ENCODE results near the gene STX3.
"Not testable (repeated sequence)": the region's sequence is repeated elsewhere in the genome, so short reads cannot be mapped to it uniquely, and the experiment has no call there.

STX3 gene

DNA sequence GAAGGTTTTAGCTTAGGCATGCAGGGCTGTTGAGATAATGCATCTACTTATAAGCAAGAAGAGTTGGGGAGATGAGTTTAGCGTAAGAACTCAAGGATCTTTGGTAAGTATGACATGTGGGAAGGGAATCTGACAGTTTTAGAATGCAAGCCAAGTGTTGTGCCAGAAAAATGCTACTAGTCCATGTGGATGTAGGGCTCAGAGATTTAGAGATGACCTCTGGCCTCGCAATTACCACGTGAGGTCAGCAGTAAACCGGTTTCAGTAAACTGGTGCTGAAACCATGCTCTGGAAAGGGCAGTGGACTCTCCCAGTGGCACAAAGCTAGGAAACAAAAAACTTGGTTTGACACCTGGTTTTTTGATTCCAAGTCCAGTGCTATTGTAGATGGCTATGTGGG is 36.5 kb downstream of the STX3 start:
- no peak for DNase-seq (ENCODE audit: low read depth)

DNA sequence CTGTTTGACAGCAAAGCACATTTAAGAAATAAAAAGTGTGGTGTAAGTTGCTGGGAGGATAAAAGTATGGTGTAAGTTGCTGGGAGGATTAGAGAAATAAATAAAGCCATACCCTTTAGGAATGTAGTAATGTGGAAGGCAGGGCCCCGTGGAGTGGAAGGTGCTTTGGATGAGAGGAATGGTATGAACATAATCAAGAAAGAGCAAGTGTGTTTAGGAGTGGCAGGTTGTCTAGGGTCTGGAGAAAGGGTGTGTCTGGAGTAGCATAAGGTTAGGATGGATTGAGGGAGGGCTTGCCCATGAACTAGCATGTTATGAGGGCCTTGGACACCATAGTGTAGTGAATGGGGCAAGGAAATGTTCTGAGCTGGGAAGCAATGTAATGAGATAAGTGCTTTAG is 37.3 kb downstream of the STX3 start:
- no peak for DNase-seq (ENCODE audit: low read depth)

DNA sequence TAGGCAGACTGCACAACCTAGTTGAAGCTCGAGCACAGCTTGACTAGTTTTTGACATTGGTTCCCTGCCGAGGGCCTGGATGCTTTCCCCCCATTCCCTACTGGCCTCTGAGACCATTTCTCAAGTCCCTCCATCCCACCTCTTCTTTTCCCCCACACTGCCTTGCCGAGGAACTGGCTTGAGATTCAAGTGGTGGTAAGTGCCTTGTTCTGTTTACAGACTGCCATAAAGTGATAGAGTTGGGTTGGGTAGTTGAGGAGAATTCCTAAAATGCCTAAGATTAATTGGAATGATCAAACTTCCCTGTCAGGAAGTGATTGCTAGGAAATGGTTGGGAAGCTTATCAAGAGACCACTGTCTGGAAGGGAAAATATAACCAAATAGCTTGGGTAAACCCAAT is 39.2 kb downstream of the STX3 start:
- no peak for DNase-seq (ENCODE audit: low read depth)

DNA sequence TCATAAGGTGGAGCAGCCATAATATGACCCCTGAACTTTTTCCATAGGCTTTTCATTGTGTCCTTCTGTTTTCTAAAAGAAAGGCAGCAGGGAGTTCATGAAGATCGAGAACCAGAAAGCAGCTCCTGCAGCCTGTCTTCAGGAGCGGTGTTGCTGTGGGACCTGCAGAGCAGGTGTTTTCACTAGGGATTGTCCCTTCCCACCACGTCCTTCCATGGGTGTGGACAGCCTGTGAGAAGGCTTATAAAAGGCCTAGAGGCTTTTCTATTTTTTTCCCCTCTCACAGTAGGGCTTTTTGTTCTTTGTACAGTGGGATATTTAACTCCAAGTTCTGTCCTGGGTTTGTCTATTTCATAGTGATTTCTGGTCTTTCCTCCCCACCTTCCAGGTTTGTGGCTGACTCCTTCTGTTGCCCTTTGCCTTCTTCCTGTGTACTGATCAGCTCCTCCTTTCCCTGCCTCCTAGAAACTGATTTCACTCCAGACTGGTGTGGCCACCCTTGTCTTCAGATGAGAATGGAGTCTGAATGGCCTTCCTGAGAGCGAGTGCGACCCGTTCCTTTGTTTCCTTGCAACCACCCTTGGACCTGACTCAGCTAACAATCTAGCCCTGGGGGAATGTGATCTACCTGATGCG is 45.3 kb downstream of the STX3 start:
- DNase-seq (ENCODE audit: low read depth): no peak

DNA sequence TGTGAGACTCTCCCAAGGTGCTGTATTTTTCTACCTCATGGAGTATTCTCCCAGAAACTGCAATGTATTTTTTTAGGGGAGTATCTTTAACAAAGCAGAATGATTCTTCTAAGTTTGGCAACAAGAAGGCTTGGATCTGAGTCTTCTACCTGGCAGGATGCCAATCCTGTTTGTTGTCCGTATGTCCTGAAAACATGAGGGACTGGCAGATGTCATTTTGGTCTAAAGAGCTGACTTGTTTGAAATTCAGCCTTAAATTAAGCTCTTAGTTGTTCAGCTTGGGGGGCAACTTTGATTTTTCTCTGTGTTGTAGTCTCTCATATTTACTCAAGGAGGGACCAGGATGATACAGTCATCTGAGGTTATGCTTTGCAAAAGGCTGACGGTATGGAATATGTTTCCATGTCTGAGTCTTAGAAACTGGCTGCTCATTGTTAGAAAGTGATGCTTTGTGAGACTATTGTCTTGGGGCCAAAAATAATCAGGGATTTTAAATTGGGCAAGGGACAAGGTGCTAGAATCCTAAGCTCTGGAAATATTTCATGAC is 46.1 kb downstream of the STX3 start:
- no peak for DNase-seq (ENCODE audit: low read depth)

DNA sequence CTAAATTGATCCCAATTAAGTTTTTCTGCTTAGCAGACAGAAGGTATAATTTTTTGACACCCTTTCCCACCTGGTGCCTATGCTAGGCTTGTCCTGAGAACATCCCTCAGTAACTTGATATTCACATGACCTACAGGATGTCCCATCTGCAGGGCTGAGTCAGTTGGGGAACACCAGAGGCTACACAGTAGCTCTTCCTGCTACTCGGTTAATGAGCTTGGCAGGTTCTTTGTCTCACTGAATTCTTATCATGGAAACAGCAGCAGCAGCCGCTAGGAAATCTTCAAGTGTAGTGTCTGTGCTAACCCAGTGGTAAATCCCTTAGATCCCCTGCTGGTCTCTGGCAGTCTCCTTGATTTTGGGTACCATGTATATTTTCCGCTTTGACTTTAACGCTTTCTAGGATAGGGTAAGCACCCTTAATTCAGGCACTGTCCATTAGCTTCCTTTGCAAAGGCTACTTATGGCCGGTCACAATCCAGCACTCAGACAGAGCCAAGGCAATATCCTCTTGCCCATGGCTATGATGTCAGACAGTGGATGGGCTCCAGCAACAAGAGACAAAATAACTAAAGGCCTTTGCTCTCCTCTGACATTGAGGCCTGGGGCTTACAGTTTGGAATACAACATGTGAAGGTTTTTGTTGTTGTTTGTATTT is 46.9 kb downstream of the STX3 start:
- DNase-seq (ENCODE audit: low read depth): no peak

DNA sequence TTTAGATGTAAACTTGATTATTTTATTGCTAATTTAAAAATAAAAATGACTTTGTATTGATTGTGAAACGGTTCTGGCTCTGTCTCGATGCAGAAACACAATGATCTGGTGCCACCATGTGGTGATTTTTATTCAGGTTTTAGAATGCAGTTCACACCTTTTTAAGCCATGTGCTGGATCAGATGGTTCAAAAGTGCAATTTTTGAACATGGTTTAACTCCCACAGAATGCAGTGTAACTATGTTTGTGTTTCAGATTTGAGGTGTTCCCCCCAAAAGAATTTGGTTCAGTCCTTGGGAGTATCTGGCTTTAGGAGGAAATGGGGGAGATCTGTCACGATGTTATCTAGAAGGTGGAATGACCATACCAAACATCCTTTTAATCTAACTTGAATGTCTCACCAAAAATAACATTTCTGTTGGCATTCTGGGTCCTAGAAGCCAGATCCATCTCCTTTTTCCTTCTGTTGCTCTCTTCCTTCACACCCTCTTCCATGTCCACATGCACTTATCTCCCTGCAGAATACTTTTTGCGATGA is 47.5 kb downstream of the STX3 start:
- no peak for DNase-seq (ENCODE audit: low read depth)

DNA sequence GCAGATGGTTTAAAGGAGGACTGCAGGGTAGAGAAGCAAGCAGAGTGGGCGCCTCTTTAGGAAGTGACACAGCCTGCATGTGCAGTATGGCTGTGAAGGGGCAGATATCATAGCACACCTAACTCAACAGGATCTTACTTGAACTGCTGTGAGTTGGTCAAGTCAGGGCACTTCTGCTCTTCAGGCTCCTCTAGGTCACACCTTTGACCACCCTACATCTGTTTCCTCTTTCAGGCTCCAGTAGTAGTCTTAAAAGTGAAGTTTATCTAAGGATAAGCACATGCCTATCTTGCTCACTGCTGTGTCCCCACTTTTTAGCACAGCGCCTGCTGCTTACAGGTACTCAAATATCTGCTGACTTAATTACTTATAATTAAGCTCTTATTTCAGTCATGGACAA is 48.9 kb downstream of the STX3 start:
- DNase-seq (ENCODE audit: low read depth): no peak

DNA sequence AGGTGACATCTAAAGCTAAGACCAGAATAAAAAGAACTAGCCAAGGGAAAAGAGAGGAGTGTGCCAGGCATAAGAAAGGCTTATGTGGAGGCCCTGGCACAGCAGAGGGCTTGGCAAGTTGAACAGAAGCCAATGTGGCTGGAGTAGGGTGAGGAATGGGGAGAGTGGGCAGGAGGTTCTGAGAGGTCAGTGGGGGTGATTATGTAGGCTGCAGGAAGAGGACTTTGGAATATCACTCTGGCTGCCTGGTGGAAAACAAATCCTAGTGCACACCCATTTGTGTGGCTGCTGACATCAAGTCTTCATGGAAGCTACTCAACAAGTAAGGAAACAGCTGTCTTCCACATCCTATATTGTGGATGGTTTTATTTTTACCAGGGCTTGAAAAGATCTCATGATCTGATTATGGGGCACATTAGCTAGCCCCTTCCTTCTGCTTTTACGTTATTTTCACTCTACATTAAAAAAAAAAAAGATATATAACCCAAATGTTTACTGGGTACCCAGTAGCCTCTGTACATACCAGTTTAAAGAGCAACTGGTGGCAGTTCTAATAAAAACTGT is 52.0 kb downstream of the STX3 start:
- no peak for DNase-seq (ENCODE audit: low read depth)

DNA sequence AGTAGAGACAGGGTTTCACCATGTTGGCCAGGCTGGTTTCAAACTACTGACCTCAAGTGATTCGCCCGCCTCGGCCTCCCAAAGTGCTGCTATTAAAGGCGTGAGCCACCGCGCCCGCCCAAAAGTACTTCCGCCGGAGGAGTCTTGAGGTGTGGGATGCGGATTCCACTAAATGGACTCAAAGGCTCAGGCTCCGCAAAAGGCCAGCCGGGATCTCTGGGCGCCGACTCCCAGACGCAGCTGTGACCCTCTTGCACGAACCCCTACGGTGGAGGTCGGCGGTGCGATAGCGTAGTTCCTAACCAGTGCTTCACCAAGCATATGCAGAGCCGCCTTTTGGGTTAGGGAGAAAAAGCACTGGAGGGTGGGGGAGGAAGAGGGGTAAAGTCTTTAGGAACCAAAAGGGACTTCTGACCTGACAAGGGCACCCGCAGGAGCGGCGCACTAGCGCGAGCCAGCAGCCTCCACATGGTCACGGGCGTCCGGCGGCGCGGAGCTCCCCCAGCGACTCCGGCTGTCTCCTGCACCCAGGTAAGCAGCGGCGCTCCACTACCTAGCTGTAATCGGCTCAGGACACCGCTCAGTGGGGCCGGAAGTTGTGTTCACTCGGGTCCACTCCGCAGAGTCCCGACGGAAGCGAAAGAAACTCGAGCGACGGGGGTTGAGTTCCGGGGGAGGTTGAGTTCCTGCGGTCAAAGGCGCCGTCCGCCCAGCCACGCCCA is 55.2 kb downstream of the STX3 start, which contains the start of gene MRPL16:
Gene MRPL16 (minus strand): TSS at position 590 of the 722 bp plus-strand sequence. CDS start 120 bp downstream, at position 470.
- DNase-seq (ENCODE audit: low read depth): peak; percentile 77

DNA sequence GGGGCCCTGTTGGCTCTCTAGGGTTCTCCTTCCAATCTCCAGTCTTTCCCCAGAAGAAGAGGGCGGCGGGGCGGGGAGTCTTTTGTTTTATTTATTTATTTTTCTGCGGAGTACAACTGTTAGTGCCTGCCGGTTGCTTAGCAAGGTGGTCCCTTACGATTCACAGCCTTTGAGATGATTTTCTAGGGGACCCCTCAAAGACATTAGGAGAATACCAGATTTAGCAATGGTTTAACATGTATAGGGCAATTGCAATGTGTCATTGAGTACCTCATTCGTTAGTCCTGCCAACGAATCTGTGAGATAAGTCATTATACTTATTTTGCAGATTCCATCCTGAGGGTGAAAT is 55.7 kb downstream of the STX3 start:
- no peak for DNase-seq (ENCODE audit: low read depth)

DNA sequence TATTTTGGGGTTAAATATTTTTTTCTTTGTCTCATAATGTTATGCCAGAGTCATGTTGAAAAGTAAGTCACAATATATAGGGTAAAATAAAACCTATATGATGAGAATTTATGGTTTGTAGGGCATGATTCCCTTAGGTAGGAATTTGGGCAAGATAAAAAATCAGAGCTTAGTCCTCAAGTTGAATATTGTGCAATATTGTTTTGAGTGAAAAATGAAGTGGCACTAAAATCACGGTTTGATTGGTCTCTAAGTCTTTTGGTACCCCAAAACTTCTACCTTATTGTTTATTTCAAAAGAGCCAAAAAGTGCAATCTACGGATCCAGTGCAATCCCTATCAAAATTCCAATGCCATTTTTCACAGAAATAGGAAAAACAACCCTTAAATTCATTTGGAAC is 57.0 kb downstream of the STX3 start:
- no peak for DNase-seq (ENCODE audit: low read depth)

DNA sequence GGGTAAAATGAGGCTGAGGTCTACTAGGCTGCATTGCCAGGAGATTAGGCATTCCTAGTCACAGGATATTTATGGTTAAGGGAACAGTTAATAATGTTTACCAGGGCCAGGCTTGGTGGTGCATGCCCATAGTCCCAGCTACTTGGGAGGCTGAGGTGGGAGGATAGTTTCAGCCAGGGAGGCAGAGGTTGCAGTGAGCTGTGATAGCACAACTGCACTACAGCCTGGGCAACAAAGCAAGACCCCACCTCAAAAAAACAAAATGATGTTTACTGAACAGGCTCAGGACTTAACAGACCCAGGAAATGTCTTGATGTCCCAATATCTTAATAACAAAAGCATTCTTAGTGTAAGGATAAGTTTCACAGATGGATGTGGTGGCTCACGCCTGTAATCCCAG is 58.2 kb downstream of the STX3 start:
- no peak for DNase-seq (ENCODE audit: low read depth)

DNA sequence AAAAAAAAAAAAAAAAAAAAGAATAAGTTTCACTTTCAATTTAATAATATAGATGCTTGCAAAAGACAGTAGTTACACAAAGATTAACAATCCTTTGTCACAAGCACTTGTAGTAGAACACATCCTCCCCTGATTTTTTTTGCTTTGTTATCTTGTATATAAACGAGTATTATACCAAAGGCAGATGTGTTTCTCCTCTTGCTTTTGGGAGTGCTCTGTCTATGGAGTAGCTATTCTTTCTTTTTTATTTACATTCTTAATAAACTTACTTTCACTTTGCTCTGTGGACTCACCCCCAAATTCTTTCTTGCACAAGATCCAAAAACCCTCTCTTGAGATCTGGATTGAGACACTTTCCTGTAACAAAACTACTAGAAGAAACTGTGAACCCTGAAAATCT is 58.8 kb downstream of the STX3 start:
- no peak for DNase-seq (ENCODE audit: low read depth)

DNA sequence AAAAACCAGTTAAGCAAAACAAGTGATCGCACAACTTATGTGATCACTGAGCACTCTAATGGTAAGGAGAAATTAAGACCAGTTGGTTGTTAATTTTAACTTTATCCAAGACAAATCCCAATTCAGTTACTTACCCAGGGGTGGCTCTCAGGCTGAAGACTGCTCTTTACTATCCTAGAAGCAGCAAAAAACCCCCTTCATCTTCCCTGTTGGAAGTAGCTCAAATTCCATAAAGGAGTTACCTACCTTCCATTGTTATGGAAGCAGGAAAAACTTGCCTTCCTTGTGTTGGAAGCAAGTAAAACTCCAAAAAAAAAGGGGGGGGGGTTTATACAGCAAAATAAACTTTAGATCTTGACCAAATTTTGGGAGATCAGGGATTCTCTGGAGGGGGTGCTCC is 60.6 kb downstream of the STX3 start:
- no peak for DNase-seq (ENCODE audit: low read depth)

DNA sequence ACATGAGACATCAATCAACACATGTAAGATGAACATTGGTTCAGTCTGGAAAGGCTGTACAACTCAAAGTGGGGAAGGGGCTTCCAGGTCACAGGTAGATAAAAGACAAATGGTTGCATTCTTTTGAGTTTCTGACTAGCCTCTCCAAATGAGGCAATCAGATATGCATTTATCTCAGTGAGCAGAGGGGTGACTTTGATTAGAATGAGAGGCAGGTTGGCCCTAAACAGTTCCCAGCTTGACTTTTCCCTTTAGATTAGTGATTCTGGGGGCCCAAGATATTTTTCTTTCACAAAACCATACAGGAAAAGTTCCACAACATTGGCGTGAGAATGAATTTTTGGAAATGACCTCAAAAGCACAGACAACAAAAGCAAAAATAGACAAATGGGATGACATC is 61.3 kb downstream of the STX3 start:
- DNase-seq (ENCODE audit: low read depth): not testable (repeated sequence)

DNA sequence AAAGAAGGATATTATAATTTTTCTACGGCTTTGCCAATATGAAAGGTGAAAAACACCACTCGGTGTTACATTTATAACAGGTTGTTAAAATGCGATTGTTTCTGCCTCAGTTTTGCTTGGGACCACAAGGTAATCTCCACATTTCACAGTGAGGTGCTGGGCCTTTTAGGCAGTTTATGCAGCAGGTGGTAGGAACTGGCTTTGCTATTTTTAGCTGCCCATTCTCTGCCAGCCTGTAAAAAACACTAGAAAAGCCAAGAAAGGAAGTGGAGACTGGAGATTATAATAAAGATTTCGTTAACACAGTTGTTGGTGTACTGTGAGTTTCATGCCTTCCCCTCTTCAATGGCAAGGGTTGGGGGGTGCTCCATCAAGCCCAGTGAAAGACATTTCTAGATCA is 63.4 kb downstream of the STX3 start:
- DNase-seq (ENCODE audit: low read depth): no peak

DNA sequence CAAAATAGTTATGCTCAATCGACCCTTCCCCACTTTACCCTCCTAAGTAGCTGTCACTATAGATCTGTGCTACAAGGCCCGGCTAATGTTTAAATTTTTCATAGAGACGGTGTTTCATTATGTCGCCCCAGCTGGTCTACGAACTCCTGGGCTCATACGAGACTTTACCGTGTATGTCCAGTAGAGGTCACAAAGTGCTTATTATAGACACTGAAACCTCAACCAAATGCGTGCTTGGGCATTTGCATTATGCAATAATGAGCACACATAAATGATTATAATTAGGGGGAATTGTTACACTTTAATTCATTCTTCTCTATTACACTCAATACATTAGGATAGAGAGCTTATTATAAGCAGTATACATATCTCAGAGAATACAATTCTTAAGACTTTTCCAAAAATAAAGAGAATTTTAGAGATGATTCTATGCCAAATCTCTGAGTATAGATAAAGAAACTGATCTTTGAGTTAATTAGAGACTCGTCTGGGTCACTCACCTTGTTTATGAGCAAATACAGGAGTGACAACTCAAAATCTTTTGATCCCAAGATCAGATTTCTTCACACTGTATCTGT is 67.9 kb downstream of the STX3 start:
- no peak for DNase-seq (ENCODE audit: low read depth)

DNA sequence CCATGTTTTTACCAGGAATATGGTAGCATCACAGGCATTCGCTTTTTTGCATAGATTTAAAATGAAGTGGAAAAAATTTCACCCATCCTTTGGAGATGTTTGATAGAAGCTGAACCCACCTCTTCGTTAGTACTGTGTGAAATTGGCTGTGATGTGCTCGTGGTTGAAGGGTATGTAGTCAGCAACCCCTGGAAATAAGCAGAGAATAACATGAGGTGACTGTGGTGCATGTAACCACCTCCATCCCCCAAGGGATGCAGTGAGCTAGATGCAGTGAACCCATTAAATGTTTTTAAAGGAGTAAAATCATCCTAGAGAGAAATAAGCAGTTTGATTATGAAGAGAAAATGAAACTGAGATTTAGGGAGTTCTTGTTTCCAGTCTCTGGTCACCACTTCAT is 74.2 kb downstream of the STX3 start:
- DNase-seq (ENCODE audit: low read depth): no peak

DNA sequence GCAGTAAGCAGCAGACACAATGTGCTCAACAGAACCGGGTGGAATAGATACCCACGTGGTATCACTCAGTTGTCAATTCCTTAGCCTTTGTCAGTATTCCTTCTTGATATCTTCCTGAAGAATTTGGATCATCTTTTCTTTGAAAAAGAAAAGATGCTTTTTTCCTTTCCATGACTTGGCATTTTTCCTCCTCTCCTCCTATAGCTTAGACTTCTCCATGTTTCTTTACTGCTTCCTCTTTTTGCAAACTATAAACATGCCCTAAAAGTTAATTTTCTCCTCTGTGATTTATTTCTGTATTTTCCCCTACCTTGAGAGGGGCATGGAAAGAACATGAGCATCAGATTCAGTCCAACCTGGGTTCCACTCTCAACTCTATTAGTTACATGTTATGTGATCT is 78.4 kb downstream of the STX3 start:
- no peak for DNase-seq (ENCODE audit: low read depth)

DNA sequence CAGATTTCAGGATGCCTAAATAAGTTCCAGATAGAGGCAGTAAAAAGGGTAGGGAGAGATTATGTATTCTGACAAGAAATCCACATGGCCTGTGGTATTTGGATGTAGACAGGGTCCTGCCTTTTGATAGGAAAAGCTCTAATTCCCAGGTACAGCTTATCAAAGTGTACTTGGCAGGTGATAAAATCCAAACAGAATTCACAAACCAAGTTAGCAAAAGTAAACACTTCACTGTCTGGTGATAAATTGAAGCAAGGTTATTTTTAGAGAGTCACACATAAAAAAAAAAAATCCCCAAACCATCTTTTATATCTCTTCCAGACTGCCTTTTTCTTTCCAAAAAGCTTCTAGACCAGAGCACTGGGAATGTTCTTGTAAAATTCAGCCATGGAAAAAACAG is 84.4 kb downstream of the STX3 start:
- DNase-seq (ENCODE audit: low read depth): no peak

DNA sequence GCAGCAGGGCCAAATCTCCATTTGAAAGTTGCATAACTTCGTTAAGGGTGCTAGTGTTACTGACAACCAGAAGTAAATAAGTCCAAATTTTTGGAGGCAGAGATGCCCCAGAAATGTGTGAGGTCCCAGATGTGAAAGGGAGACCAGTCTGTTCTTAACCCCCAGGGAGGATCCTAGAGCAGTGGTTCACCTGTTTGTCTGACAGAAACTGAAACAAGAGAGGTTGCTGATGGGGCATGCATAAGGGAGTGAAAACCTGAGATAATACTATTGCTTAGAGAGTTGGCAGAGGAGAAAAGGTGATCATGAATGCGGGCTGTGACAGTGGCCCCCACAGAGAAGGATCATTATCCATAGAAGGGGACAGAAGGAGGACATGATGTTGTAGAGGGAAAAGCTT is 86.3 kb downstream of the STX3 start:
- DNase-seq (ENCODE audit: low read depth): no peak

Data from stimulated activated CD8-positive, alpha-beta memory T cell treated with anti-CD3 and anti-CD28 coated beads, Interleukin-15, amount 100 ng/mL, for 24 hours (primary cell).